ENCODE data around the gene CISH. TPM values are rescaled to one million over a fixed set of nuclear protein-coding genes. Genes with fewer than 3 reads are reported as not detected.

The CISH gene
- total RNA-seq, 1 experiment from 2014 or later = 2.3 TPM

DNA sequence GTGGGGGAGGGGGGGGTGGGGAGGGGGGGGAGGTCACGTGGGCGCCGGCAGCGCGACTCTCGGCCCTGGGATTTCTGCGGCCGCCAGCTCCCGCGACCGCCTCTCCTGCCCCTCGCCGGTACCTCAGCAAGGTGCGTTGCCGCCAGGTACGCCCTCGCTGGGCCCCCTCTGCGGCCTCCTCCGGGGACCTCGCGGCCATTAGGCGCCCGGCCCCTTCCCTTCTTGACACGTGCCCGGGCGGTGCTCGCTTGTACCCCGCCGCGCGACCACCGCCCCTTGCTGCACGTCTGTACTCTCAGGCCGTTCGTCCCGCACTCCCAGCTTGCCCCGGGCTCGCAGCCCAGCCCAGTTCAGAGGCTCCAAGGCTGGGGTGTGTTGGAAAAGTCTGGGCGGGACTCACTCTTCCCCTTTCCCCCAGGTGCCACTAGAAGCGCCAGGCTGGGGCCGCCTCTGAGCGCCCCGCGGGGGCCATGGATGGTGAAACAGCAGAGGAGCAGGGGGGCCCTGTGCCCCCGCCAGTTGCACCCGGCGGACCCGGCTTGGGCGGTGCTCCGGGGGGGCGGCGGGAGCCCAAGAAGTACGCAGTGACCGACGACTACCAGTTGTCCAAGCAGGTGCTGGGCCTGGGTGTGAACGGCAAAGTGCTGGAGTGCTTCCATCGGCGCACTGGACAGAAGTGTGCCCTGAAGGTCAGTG, 5.7 kb upstream of the CISH start, which contains the start of gene MAPKAPK3:
Gene MAPKAPK3, plus strand, starts transcription at position 56 of the 696 bp plus-strand sequence. Its CDS starts 415 bp downstream, at position 471.
- peaks cover 51% of the 10 kb centered on the region for H3K79me2 ChIP-seq (ENCODE audit: low read length)
- peak within 1 kb of the TSS; percentile 97 for H3K4me2 ChIP-seq (ENCODE audit: low read length)
- BruUV-seq (replicated peaks) = no TSS peak
- peak within 1 kb of the TSS; percentile 77 for H3K27ac ChIP-seq (ENCODE audit: low read length)
- ChIA-PET POLR2A (ENCODE audit: unreplicated experiment) (interaction anchor here (0.5 to 0.6 kb wide), 2 partner anchors 266 to 768 kb away, joined by 3 to 6 read pairs; partner anchors contain the start of genes CYB561D2, MANF and NPRL2), CTCF (interaction anchor here (1.1 to 1.7 kb wide), 6 partner anchors 10 to 755 kb away, joined by 3 to 40 read pairs (median 8); partner anchors contain the start of gene DOCK3)
- H3K9ac ChIP-seq (ENCODE audit: low read length) = peak within 1 kb of the TSS; percentile 94
- peaks cover 54% of the 10 kb centered on the region for H3K4me1 ChIP-seq (ENCODE audit: insufficient read depth, low read length)
- intact Hi-C loops (cut with micrococcal nuclease) = loop anchor here (5.0 kb wide), 1 partner anchor 55 kb away; the partner anchor contains the start of gene DOCK3
- peak within 1 kb of the TSS; percentile 78 for H3K4me3 ChIP-seq (ENCODE audit: low read length)
- no peaks in the 10 kb centered on the region for H4K20me1 ChIP-seq (ENCODE audit: low read length)
- H3K9me3 ChIP-seq (ENCODE audit: low read length) = no peaks in the 10 kb centered on the region
- TF ChIP-seq EZH2 (IDR thresholded peaks at IDR 0.05; ENCODE audit: low read length, unreplicated experiment) (no peak), CTCF (conservative IDR thresholded peaks at IDR 0.05; ENCODE audit: low read depth, low read length) (0 out of 2 replicates have a peak, but pooled peaks have one; percentile 11)
- H2AFZ ChIP-seq (ENCODE audit: low read length) = peak within 1 kb of the TSS; percentile 99
- H3K9me2 ChIP-seq (replicated peaks; ENCODE audit: low read length) = no peaks in the 10 kb centered on the region
- H3K36me3 ChIP-seq (ENCODE audit: low read depth, low read length) = peaks cover 7% of the 10 kb centered on the region; the same call in 1 of the 2 replicates
- DNase-seq (peak; percentile 30), ATAC-seq (peak; percentile 13)
- peaks cover 4% of the 10 kb centered on the region for H3F3A ChIP-seq (ENCODE audit: low read length, unreplicated experiment)
- H3K27me3 ChIP-seq (ENCODE audit: low read length) = no peaks in the 10 kb centered on the region

DNA sequence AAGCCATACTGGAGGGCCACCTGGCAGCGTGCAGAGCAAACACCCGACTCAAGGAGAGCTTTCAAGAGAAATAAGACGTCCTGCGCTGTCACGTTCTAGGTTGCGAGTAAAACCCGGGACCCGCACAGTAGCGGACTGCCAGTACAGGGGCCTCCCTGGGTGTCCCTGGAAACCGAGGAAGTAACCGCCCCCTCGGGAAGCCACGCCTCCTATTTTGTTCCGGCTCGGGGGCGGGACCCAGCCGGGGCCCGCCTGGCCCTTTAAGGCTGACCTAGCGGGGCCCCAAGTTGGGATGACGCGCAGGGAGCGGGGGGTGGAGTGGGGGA, 5.2 kb upstream of the CISH start:
- POLR2A ChIA-PET (ENCODE audit: unreplicated experiment) = interaction anchor here (0.5 kb wide), 1 partner anchor 768 kb away, joined by 6 read pairs; the partner anchor contains the start of gene MANF
- TF ChIP-seq CTCF (conservative IDR thresholded peaks at IDR 0.05; ENCODE audit: low read depth, low read length) (no peak), EZH2phosphoT487 (IDR thresholded peaks at IDR 0.05; ENCODE audit: borderline replicate concordance, low read length) (no peak), EZH2 (IDR thresholded peaks at IDR 0.05; ENCODE audit: low read length, unreplicated experiment) (no peak)
- DNase-seq = peak; percentile 94
- Histone ChIP-seq H3K9me3 (ENCODE audit: low read length) (no peaks in the 10 kb centered on the region), H3K27ac (ENCODE audit: low read length) (0 out of 2 replicates have a peak overlapping the region, but pooled peaks have one; percentile 4), H3K4me3 (ENCODE audit: low read length) (peak overlapping the region; percentile 78), H3K27me3 (ENCODE audit: low read length) (no peaks in the 10 kb centered on the region), H3K79me2 (ENCODE audit: low read length) (peaks cover 46% of the 10 kb centered on the region), H2AFZ (ENCODE audit: low read length) (peak overlapping the region; percentile 99), H3K9me2 (replicated peaks; ENCODE audit: low read length) (no peaks in the 10 kb centered on the region), H3K36me3 (ENCODE audit: low read depth, low read length) (peaks cover 2% of the 10 kb centered on the region; the same call in 1 of the 2 replicates), H3K4me2 (ENCODE audit: low read length) (peak overlapping the region; percentile 97), H3K9ac (ENCODE audit: low read length) (no peak overlapping the region), H4K20me1 (ENCODE audit: low read length) (no peaks in the 10 kb centered on the region), H3F3A (ENCODE audit: low read length, unreplicated experiment) (peaks cover 4% of the 10 kb centered on the region), H3K4me1 (ENCODE audit: insufficient read depth, low read length) (peaks cover 52% of the 10 kb centered on the region)
- intact Hi-C loops (cut with micrococcal nuclease) = loop anchor here (1.0 to 5.0 kb wide), 8 partner anchors 36 to 769 kb away; partner anchors contain the start of genes DOCK3 and MANF
- BruUV-seq (replicated peaks) = no TSS peak
- CTCF ChIA-PET = interaction anchor here (0.5 to 1.7 kb wide), 8 partner anchors 11 to 755 kb away, joined by 3 to 40 read pairs (median 6); partner anchors contain the start of gene DOCK3
- peak; percentile 55 for ATAC-seq

Data from PC-3 (cell line).